Measurements from ENCODE around the gene FAM118A.
"Not testable (repeated sequence)": the region's sequence is repeated elsewhere in the genome, so short reads cannot be mapped to it uniquely, and the experiment has no call there.

The FAM118A gene

GRCh38 chr22:45331486-45331885 is 21.8 kb downstream of the FAM118A start:
- no peak for DNase-seq (ENCODE audit: low spot score)

GRCh38 chr22:45332001-45332400 is 22.3 kb downstream of the FAM118A start:
- no peak for DNase-seq (ENCODE audit: low spot score)

GRCh38 chr22:45334068-45334467 is 24.3 kb downstream of the FAM118A start:
- DNase-seq (ENCODE audit: low spot score): no peak

- no peak for DNase-seq (ENCODE audit: low spot score)
Observed at GRCh38 chr22:45334528-45334927, 24.8 kb downstream of the FAM118A start.

- DNase-seq (ENCODE audit: low spot score): no peak
Observed at GRCh38 chr22:45335021-45335818, 25.5 kb downstream of the FAM118A start.

- DNase-seq (ENCODE audit: low spot score): no peak
Observed at GRCh38 chr22:45335854-45336522, 26.3 kb downstream of the FAM118A start.

- no peak for DNase-seq (ENCODE audit: low spot score)
Observed at GRCh38 chr22:45336971-45337431, 27.3 kb downstream of the FAM118A start.

- no peak for DNase-seq (ENCODE audit: low spot score)
Observed at GRCh38 chr22:45337536-45337935, 27.8 kb downstream of the FAM118A start.

- no peak for DNase-seq (ENCODE audit: low spot score)
Observed at GRCh38 chr22:45338795-45339194, 29.1 kb downstream of the FAM118A start.

GRCh38 chr22:45340323-45340722 is 30.6 kb downstream of the FAM118A start:
- no peak for DNase-seq (ENCODE audit: low spot score)

GRCh38 chr22:45341498-45341897 is 31.8 kb downstream of the FAM118A start:
- no peak for DNase-seq (ENCODE audit: low spot score)

- DNase-seq (ENCODE audit: low spot score): no peak
Observed at GRCh38 chr22:45343143-45343542, 33.4 kb downstream of the FAM118A start.

GRCh38 chr22:45344334-45344733 is 34.6 kb downstream of the FAM118A start:
- DNase-seq (ENCODE audit: low spot score): no peak

GRCh38 chr22:45349916-45350315 is 40.2 kb downstream of the FAM118A start:
- DNase-seq (ENCODE audit: low spot score): no peak

GRCh38 chr22:45351956-45352355 is 42.2 kb downstream of the FAM118A start:
- no peak for DNase-seq (ENCODE audit: low spot score)

- DNase-seq (ENCODE audit: low spot score): not testable (repeated sequence)
Observed at GRCh38 chr22:45352757-45353156, 43.0 kb downstream of the FAM118A start.

- DNase-seq (ENCODE audit: low spot score): no peak
Observed at GRCh38 chr22:45353786-45354185, 44.1 kb downstream of the FAM118A start.

GRCh38 chr22:45357490-45357889 is 47.8 kb downstream of the FAM118A start:
- no peak for DNase-seq (ENCODE audit: low spot score)

GRCh38 chr22:45358127-45358526 is 48.4 kb downstream of the FAM118A start:
- DNase-seq (ENCODE audit: low spot score): no peak

GRCh38 chr22:45359627-45360026 is 49.9 kb downstream of the FAM118A start:
- DNase-seq (ENCODE audit: low spot score): no peak

- DNase-seq (ENCODE audit: low spot score): no peak
Observed at GRCh38 chr22:45366713-45367112, 57.0 kb downstream of the FAM118A start.

- DNase-seq (ENCODE audit: low spot score): not testable (repeated sequence)
Observed at GRCh38 chr22:45373592-45373991, 63.9 kb downstream of the FAM118A start.

GRCh38 chr22:45376009-45376408 is 66.3 kb downstream of the FAM118A start:
- no peak for DNase-seq (ENCODE audit: low spot score)

Measured in hepatic stellate cell (primary cell).